HPDE6-E6E7 (cell line): ENCODE measurements around the gene RTP4.
"Not testable (repeated sequence)": the region's sequence is repeated elsewhere in the genome, so short reads cannot be mapped to it uniquely, and the experiment has no call there.

Source experiments
- DNase-seq: peaks from one replicate; pipeline ENCODE4 v3.0.0; 2011; ENCODE audit warnings: missing footprints; ENCODE audit errors: extremely low spot score

The RTP4 gene

DNA sequence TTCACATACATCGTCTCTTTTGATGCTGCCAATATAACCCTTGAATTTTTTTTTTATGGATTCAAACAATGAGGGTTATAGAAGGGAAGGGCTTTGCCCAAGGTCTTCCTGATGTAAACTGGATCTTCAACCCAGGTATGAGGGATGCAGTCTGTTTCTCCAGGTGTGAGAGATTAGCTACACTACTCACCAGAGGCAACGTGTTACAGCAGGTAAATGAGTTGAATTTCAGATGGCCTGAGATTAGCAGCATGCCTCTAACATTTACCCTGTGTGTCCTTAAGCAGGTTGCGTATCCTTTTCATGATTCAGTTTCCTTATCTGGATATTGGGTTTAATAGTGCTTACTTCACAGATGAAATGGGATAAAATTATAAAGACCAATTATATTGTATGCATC is 1.9 kb downstream of the RTP4 start:
- DNase-seq, result peak; percentile 29

DNA sequence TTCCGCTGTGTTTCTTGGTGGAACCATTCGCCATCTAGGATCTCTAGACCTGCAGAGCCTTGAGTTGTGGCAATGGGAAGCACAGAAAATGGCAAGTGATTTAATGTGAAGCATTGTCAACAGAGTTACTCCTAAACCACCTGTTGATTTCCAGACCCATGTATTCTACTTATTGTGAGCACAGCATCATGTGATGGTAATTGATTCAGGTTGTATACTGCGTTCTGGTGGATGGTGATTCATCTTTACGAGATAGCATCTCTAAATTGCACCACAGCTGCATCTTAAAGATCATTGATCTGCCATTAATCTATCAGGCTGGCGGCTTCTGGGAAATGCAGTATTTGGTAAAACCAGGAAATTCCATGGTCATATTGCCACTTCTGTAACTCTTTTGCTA is 7.4 kb downstream of the RTP4 start:
- no peak for DNase-seq

DNA sequence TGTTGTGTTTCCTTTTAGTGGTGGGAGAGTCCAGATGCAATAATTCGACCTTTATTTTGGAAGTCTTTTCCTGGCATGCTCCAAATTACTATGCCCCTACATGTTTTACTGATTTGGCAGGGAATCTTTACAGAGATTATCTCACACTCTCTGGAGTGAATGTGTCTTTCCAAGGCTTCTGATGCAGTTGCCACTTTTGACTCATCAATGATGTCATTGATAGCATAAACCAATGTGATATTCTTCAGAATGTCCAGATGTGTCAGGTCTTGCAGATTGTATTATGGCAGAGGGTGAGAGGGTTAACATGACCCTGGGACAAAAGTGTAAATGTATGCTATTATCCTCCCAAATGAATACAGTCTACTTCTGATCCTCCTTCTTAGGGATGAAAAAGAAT is 9.7 kb downstream of the RTP4 start:
- no peak for DNase-seq

DNA sequence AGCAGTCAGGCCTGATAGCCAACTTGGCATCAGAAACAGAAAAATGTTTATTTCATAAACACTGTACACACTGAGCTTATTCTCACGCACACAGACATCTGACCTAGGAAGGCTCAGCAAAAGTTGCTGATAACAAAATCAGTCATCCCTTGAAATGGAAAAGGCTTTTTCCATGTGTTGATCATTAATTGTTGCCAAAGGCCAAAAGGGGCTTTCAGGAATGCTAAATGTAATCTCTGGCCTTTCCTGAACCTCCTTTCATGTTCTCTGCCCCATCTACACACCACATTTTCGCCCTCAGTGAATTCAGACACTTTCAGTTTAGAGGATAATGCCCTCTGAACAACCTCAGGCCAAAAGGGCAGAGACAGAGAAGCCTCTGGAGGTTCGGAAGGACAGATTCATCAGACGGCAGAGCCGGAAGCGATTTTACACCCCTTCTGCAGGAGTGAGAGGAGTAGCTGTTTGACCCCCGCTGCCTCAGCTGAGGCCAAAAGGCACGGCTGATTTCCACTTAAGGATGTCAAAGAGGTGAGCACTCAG is 14.5 kb downstream of the RTP4 start:
- DNase-seq, result no peak

DNA sequence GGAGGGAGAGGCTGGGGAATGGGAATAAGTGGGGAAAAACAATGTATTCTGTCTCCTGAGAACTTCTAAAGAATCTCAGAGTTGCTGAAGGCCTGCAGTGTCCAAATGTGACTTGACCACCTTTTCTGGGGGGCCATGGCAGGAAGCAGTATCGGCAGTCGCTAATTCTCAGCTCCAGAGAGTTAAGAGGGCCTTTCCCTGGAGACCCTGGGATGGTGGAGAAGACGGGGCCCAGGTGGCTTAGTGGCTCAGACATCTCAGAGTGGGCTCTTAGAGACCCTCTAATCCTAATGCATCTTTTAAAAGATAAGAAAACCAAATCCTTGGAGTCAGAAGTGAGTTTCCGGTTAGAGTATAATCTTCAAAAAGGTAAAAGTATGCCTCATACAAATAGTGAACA is 15.1 kb downstream of the RTP4 start:
- no peak for DNase-seq

DNA sequence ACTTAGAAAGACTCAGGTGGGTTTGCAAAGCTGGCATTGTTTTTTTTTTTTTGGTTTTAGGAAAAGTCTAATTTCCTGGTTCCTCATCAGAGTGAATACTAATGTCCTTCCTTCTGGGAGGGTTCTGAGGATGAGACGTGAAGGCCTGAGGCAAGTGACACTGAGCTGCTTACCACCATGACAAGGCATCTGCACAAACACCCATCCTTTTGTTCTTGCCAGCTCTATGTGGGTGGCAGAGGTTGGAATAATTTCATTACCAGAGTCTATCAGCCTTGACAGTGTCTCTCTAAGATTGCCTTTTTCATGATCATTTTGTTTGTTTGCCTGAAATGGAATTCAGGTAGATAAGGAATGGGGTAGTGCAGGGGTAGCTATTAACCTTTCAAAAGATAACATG is 17.1 kb downstream of the RTP4 start:
- no peak for DNase-seq

DNA sequence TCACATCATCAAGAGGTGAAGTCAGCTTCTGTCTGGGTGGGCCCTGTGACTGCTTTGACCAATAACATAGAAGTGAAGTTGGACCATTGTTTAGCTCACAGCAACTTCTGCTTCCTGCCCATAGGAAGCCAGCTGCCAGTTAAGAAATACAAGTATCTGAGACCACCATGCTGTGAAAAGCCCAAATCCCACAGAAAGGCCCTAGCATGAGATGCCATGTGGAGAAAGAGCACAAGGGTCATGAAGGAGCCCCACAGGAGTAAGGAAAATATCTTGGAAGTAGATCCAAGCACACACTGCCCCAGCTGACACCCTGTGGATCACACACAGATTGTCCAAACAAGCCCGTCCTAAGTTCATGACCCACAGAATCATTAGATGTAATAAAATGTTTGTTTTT is 28.5 kb downstream of the RTP4 start:
- no peak for DNase-seq

DNA sequence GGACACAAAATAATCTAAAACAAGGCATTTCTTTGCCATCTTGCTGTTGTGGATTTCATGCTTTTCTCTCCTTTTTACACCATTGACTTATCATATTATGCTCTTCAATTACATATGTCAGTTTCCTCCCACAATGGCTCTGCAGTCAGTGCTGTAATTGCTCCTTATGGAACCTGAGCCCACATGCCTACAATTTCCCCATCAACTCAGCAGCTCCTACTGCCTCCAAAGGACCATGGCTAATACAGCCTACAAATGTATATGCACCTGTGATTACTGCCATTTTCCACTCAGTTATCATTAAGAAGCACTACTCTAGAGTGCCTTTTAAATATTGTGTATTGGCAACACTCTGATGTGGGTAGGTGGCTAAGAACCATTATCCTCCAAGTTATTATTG is 30.8 kb downstream of the RTP4 start:
- no peak for DNase-seq

DNA sequence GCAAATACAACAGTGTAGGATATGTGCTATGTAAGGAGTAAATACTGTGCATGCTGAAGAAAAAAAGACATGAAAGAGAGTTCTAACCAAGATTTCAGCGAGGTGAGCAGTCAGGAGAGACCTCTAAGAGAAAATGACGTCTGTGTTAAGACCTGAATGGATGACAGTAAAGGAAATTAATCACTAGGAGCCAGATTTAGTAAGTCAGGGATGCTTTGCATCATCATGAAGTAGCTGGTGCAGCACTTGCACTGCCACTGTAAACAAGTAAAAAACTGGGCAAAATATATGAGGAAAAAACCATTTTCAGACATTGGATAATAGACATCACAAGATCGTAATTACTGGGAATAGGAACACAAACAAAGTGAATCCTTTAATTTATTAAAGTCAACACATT is 32.6 kb downstream of the RTP4 start:
- DNase-seq, result no peak

DNA sequence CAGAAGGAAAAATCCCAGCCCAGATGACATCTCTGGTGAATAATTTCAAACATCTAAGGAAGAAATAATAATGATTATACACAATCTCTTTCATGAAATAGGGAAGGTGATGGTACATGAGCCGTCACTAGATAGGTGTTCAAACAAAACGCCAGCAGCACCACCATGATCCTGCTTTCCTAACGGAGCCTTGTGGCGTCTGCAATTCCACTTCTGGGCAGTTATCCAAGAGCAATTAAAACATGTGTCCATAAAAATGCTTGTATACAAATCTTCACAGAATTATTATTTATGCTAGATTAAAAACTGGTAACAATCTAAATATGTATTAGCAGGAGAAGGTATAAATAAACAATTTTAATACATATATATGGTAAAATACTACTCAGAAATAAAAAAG is 33.7 kb downstream of the RTP4 start:
- DNase-seq, result no peak

DNA sequence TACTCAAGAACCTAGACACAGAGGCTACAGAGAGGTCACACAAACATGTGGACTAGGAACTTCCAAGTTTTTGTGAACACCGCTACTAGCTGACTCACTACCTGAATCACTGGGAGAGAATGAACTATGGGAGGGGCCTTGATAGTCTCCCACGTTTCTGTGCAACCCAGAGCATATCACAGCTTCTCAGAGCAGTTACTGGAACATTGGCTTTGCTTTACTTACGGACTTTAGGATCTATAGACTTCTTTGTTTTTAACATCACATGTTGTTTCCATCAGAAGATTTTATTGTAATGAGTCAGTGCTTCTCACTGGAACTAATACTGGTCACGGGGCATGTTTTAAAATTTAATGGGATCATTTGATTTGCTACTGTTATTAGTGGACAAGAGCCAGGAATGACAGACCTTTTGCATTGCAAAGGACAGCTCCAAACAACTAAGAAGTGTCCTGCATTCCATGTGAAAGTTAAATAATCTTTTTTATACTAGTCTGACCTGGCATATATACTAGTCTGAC is 35.6 kb downstream of the RTP4 start:
- peak; percentile 61 for DNase-seq

DNA sequence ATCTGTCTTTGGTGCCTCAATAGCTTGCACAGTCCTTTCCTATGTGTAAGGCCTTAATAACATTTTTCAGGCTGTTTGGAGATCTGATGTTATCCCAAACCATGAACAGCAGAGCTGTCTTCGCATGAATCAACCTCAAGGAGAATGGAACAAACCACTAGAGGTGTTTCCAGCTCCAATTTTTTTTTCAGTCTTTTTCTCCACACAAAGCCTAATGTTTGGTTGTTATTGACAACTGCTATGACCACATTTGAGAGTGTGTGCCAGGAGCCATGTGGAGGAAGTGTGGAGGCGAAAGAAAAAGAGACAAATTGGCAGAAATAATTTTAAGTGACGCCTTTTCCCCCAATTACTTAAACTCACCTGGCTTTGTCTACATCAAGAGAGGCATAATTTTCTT is 38.7 kb downstream of the RTP4 start:
- no peak for DNase-seq

DNA sequence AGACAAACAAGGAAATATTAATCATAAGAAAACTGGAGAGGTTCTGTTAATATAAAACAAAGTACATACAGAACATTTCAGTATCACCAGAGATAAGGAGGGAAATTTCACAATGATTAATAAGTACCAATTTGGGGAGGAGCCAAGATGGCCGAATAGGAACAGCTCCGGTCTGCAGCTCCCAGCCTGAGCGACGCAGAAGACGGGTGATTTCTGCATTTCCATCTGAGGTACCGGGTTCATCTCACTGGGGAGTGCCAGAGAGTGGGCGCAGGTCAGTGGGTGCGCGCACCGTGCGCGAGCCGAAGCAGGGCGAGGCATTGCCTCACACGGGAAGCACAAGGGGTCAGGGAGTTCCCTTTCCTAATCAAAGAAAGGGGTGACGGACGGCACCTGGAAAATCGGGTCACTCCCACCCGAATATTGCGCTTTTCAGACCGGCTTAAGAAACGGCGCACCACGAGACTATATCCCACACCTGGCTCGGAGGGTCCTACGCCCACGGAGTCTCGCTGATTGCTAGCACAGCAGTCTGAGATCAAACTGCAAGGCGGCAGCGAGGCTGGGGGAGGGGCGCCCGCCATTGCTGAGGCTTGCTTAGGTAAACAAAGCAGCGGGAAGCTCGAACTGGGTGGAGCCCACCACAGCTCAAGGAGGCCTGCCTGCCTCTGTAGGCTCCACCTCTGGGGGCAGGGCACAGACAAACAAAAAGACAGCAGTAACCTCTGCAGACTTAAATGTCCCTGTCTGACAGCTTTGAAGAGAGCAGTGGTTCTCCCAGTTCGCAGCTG is 44.0 kb downstream of the RTP4 start:
- not testable (repeated sequence) for DNase-seq
